ENCODE data around the gene HDAC11.

- no peak for TF ChIP-seq CTCF (conservative IDR thresholded peaks at IDR 0.05; ENCODE audit: low read depth, low read length)
- no peak for TF ChIP-seq RAD21 (IDR thresholded peaks at IDR 0.05; ENCODE audit: low read length)
- no peak for TF ChIP-seq POLR2A (IDR thresholded peaks at IDR 0.05; ENCODE audit: low read depth, low read length)
- TF ChIP-seq RFX5 (IDR thresholded peaks at IDR 0.05; ENCODE audit: low read depth, low read length): no peak
- no peak for TF ChIP-seq FOS (IDR thresholded peaks at IDR 0.05; ENCODE audit: low read depth, low read length)
- TF ChIP-seq CHD1 (IDR thresholded peaks at IDR 0.05; ENCODE audit: low read depth, low read length): no peak
- no peak for TF ChIP-seq USF2 (IDR thresholded peaks at IDR 0.05; ENCODE audit: low read depth, low read length)
- no peak for TF ChIP-seq SMC3 (IDR thresholded peaks at IDR 0.05; ENCODE audit: low read depth, low read length)
- TF ChIP-seq BHLHE40 (IDR thresholded peaks at IDR 0.05; ENCODE audit: low read depth, low read length): no peak
- no peak for TF ChIP-seq CEBPB (IDR thresholded peaks at IDR 0.05; ENCODE audit: low read depth, low read length)
Measured at GRCh38 chr3:13516760-13517135, 36.6 kb downstream of the HDAC11 start.

Measured in IMR-90 (cell line).